ENCODE data around the gene GALNT9.
"Not testable (repeated sequence)": the region's sequence is repeated elsewhere in the genome, so short reads cannot be mapped to it uniquely, and the experiment has no call there.

The GALNT9 gene

GRCh38 chr12:132249689-132250478 is 79.5 kb downstream of the GALNT9 start:
- no peak for DNase-seq (ENCODE audit: low spot score)

- DNase-seq (ENCODE audit: low spot score): no peak
These were observed 80.8 kb downstream of the GALNT9 start for GRCh38 chr12:132248453-132249167.

- no peak for DNase-seq (ENCODE audit: low spot score)
These were observed 81.5 kb downstream of the GALNT9 start for GRCh38 chr12:132247718-132248452.

GRCh38 chr12:132246997-132247717 is 82.2 kb downstream of the GALNT9 start:
- no peak for DNase-seq (ENCODE audit: low spot score)

GRCh38 chr12:132245521-132246101 is 83.8 kb downstream of the GALNT9 start:
- no peak for DNase-seq (ENCODE audit: low spot score)

- no peak for DNase-seq (ENCODE audit: low spot score)
These were observed 84.6 kb downstream of the GALNT9 start for GRCh38 chr12:132244724-132245295.

GRCh38 chr12:132243596-132244310 is 85.6 kb downstream of the GALNT9 start:
- no peak for DNase-seq (ENCODE audit: low spot score)

GRCh38 chr12:132243171-132243570 is 86.2 kb downstream of the GALNT9 start:
- not testable (repeated sequence) for DNase-seq (ENCODE audit: low spot score)

GRCh38 chr12:132240669-132241007 is 88.8 kb downstream of the GALNT9 start:
- not testable (repeated sequence) for DNase-seq (ENCODE audit: low spot score)

GRCh38 chr12:132239796-132240668 is 89.4 kb downstream of the GALNT9 start:
- DNase-seq (ENCODE audit: low spot score): no peak

- DNase-seq (ENCODE audit: low spot score): no peak
These were observed 90.0 kb downstream of the GALNT9 start for GRCh38 chr12:132239392-132239791.

GRCh38 chr12:132238884-132239283 is 90.5 kb downstream of the GALNT9 start:
- DNase-seq (ENCODE audit: low spot score): no peak

GRCh38 chr12:132238488-132238854 is 90.9 kb downstream of the GALNT9 start:
- DNase-seq (ENCODE audit: low spot score): no peak

- DNase-seq (ENCODE audit: low spot score): no peak
These were observed 91.5 kb downstream of the GALNT9 start for GRCh38 chr12:132237772-132238487.

- no peak for DNase-seq (ENCODE audit: low spot score)
These were observed 92.2 kb downstream of the GALNT9 start for GRCh38 chr12:132236930-132237771.

- no peak for DNase-seq (ENCODE audit: low spot score)
These were observed 93.1 kb downstream of the GALNT9 start for GRCh38 chr12:132236129-132236929.

- no peak for DNase-seq (ENCODE audit: low spot score)
These were observed 94.1 kb downstream of the GALNT9 start for GRCh38 chr12:132235116-132235820.

Measured in activated CD4-positive, alpha-beta T cell treated with anti-CD3 and anti-CD28 coated beads, Interleukin-2, Interleukin-4, amounts not matched to agents 100 ng/mL and 50 ng/mL, durations not matched to agents 16 hours and 8 hours (primary cell).